Ectodermal cell (in vitro differentiated cells): ENCODE measurements around the gene CDKL4. TPM values are rescaled to one million over a fixed set of nuclear protein-coding genes. Genes with fewer than 3 reads are reported as not detected.

Source experiments
- H3K27ac ChIP-seq: 2 replicates; pipeline ENCODE4 v1.7.0; 2013; ENCODE audit warnings: mild to moderate bottlenecking, low read depth, low read length; ENCODE audit not compliant: insufficient read depth, poor library complexity, severe bottlenecking
- H3K27me3 ChIP-seq: 2 replicates; pipeline ENCODE4 v1.7.0; 2013; ENCODE audit warnings: mild to moderate bottlenecking, low read length; ENCODE audit not compliant: insufficient read depth, control insufficient read depth, poor library complexity, severe bottlenecking
- H3K36me3 ChIP-seq: one replicate; pipeline ENCODE4 v1.7.0; 2013; ENCODE audit warnings: low read length; ENCODE audit not compliant: control insufficient read depth, insufficient read depth
- H3K4me1 ChIP-seq: one replicate; pipeline ENCODE4 v1.7.0; 2013; ENCODE audit warnings: low read length; ENCODE audit not compliant: control insufficient read depth, insufficient read depth
- H3K4me3 ChIP-seq: 2 replicates; pipeline ENCODE4 v1.7.0; 2013; ENCODE audit warnings: low read depth, low read length, control low read depth; ENCODE audit not compliant: insufficient read depth
- H3K9me3 ChIP-seq: 2 replicates; pipeline ENCODE4 v1.7.0; 2013; ENCODE audit warnings: mild to moderate bottlenecking, low read length, moderate library complexity; ENCODE audit not compliant: control insufficient read depth
- WGBS, 2 experiments: methylation state at CpG; one replicate each; pipeline ENCODE4 v1.1.7; 2013; ENCODE audit warnings: missing lambda C conversion rate in 2 of 2; 5-methylcytosine and 5-hydroxymethylcytosine counted together
- polyA plus RNA-seq, 4 experiments: library from polyadenylated mRNA; stranded (reverse); fragments of 50-300 nt; gene quantifications; one replicate each; pipeline ENCODE4 v1.2.3, GENCODE V29; 2013

Gene CDKL4
- not detected for polyA plus RNA-seq (2013, experiment 1 of 4)
- 0.18 TPM for polyA plus RNA-seq (2013, experiment 2 of 4)
- polyA plus RNA-seq (2013, experiment 3 of 4) = not detected
- polyA plus RNA-seq (2013, experiment 4 of 4) = not detected

DNA sequence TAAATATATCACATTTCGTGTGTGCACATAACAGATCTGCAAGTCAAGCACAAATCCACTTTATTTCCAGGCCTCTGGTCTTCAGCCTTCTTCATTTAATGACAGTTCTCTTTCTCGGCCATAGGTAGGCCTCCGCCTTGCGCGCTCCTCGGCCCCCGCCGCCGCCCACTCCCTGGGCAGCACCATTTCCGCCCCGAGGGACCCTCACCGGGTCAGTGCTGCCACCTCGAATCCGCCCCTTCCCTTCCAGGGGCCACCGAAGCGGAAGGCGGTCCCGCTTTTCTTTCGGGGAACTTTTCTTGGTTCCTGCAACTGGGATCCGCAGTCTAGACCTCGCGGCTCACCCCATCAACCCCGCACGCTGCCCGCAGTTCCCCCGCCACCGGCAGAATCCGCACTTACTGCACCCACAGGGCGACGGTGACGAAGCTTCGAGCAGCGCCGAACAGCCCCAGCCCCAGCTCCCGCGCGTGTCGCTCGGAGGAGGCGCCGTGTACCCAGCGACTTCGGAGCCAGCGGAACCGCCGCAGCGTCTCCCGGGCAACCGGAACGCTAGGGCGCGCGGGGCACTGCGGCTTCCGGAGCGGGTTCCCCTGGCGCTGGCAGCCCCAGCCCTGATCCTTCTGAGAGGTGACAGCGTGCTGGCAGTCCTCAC lies at the start of gene CDKL4:
Gene CDKL4, minus strand, starts transcription at position 502 of the 655 bp plus-strand sequence.
- H3K27me3 ChIP-seq = no peaks in the 10 kb centered on the region
- peaks cover 2% of the 10 kb centered on the region for H3K36me3 ChIP-seq
- H3K4me1 ChIP-seq = no peaks in the 10 kb centered on the region
- peak within 1 kb of the TSS; percentile 5 for H3K4me3 ChIP-seq
- no peak within 1 kb of the TSS for H3K27ac ChIP-seq
- 89 to 90% methylated on average over 58 of the region's 58 CpGs for WGBS, 2 experiments
- no peaks in the 10 kb centered on the region for H3K9me3 ChIP-seq

DNA sequence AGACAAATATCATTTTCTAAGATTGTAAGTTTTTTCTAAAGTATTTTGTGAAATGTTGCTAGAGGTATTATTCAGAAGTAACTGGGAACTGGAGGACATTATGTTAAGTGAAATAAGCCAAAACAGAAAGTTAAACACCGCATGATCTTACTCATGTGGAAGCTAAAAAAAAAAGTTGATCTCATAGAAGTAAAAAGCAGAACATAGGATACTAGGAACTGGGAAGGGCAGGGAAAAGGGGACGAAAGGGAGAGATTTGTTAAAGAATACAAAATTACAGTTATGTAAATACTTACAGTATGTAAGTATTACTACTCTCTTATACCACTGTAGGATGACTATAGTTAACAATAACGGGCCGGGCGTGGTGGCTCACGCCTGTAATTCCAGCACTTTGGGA lies 46.7 kb upstream of the CDKL4 start:
- WGBS, 2 experiments = 95 to 96% methylated on average over 5 of the region's 6 CpGs
- H3K4me3 ChIP-seq = no peak overlapping the region
- peaks cover 8% of the 10 kb centered on the region for H3K36me3 ChIP-seq
- H3K27me3 ChIP-seq = no peaks in the 10 kb centered on the region
- H3K9me3 ChIP-seq = no peaks in the 10 kb centered on the region
- H3K27ac ChIP-seq = no peak overlapping the region
- H3K4me1 ChIP-seq = no peaks in the 10 kb centered on the region

DNA sequence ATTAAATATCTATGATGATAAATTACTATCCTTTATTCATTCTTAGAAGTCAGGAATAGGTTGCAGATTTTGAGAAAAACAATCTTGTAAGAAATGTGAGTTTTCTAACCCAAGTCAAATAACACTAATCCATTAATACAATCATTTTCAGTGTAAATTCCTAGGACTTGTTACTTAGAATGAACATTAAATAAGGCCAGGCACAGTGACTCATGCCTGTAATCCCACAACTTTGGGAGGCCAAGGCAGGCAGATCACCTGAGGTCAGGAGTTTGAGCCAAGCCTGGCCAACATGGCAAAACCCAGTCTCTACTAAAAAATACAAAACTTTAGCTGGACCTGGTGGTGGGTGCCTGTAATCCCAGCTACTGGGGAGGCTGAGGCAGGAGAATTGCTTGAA lies 45.8 kb upstream of the CDKL4 start:
- no peaks in the 10 kb centered on the region for H3K27me3 ChIP-seq
- H3K9me3 ChIP-seq = no peaks in the 10 kb centered on the region
- H3K4me1 ChIP-seq = no peaks in the 10 kb centered on the region
- no peak overlapping the region for H3K4me3 ChIP-seq
- H3K36me3 ChIP-seq = peaks cover 8% of the 10 kb centered on the region
- H3K27ac ChIP-seq = no peak overlapping the region

DNA sequence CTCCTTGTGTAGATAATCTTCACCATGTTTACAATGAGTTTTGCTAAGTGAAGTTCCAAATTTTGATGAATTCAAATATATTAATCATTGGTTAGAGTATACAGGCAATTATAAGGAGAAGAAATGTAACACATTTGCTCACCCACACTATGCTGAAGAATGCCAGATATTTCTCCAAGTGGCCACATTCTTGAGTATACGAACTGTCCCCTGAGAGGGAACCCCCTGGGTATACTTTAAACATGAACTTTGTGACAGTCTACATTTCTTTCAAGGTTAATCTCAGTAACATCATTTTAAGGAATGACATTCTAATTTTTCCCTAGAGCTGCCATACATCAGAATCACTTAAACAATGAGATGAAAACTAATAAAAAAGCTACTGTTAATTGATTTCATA lies 39.8 kb upstream of the CDKL4 start:
- H3K4me1 ChIP-seq = no peaks in the 10 kb centered on the region
- WGBS, 2 experiments = 86 to 93% methylated on average over 1 of the region's 1 CpG
- H3K4me3 ChIP-seq = no peak overlapping the region
- peaks cover 8% of the 10 kb centered on the region for H3K36me3 ChIP-seq
- no peak overlapping the region for H3K27ac ChIP-seq
- H3K27me3 ChIP-seq = no peaks in the 10 kb centered on the region
- no peaks in the 10 kb centered on the region for H3K9me3 ChIP-seq

DNA sequence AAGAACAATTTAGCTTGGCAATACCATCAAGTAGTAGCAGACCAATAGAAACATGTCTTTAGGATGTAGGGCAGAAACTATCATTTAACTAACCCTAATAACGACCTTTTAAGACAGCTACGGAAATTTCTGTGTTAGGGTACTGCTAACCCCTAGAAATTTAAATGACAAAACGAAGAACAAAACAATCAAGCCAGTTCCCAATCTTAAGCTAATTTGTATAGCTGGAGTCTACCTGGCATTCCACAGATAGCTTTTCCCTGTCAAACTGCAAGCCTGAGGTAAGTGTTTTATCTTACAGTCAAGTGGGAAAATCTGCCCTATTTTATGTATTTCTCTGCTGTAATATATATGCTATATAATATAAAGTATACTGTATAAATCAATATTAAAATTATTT lies 37.6 kb upstream of the CDKL4 start:
- Histone ChIP-seq H3K27ac (no peak overlapping the region), H3K4me3 (no peak overlapping the region), H3K9me3 (no peaks in the 10 kb centered on the region), H3K27me3 (no peaks in the 10 kb centered on the region), H3K36me3 (peaks cover 1% of the 10 kb centered on the region), H3K4me1 (no peaks in the 10 kb centered on the region)
- 75 to 83% methylated on average over 3 of the region's 3 CpGs for WGBS, 2 experiments

DNA sequence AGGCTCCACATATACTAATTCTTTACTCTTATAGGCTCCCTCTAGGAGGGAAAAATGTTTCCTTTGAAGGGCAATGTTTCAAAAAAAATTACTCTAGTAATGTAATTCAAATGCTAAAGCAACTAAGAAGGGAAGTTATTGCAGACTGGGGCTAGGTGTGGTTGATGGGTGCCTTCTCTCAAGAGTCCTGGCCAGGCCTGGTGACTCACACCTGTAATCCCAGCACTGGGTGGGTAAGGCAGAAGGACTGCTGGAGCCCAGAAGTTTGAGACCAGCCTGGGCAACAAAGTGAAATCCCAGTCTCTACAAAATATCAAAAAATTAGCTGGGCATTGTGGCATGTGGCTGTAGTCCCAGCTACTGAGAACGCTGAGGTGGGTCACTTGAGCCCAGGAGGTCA lies 31.2 kb upstream of the CDKL4 start:
- no peak overlapping the region for H3K27ac ChIP-seq
- no peak overlapping the region for H3K4me3 ChIP-seq
- no peaks in the 10 kb centered on the region for H3K4me1 ChIP-seq
- no peaks in the 10 kb centered on the region for H3K27me3 ChIP-seq
- no peaks in the 10 kb centered on the region for H3K9me3 ChIP-seq
- WGBS, 2 experiments = 100% methylated on average over 1 of the region's 1 CpG
- H3K36me3 ChIP-seq = peaks cover 16% of the 10 kb centered on the region

DNA sequence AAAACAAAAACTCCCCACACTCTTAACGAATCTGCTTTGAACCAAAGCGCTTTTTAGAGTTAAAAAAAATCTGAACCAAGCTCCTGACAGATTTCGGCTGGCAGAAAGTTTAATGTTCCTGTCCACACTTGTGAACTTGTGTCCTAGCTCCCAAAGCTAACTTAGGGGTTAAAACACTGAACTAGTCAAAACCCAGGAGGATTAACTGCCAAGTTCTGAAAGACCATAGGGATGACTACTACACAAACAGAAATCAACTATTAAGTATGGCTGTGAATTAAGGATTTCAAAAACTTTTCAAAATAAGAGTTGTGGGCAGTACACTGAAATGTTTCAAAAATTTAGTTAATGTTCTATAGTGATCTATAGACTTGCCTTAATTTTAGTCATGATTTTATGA lies 26.2 kb upstream of the CDKL4 start:
- peaks cover 6% of the 10 kb centered on the region for H3K36me3 ChIP-seq
- no peaks in the 10 kb centered on the region for H3K27me3 ChIP-seq
- no peaks in the 10 kb centered on the region for H3K4me1 ChIP-seq
- H3K27ac ChIP-seq = no peak overlapping the region
- WGBS, 2 experiments = 92 to 95% methylated on average over 3 of the region's 3 CpGs
- H3K9me3 ChIP-seq = no peaks in the 10 kb centered on the region
- H3K4me3 ChIP-seq = no peak overlapping the region

DNA sequence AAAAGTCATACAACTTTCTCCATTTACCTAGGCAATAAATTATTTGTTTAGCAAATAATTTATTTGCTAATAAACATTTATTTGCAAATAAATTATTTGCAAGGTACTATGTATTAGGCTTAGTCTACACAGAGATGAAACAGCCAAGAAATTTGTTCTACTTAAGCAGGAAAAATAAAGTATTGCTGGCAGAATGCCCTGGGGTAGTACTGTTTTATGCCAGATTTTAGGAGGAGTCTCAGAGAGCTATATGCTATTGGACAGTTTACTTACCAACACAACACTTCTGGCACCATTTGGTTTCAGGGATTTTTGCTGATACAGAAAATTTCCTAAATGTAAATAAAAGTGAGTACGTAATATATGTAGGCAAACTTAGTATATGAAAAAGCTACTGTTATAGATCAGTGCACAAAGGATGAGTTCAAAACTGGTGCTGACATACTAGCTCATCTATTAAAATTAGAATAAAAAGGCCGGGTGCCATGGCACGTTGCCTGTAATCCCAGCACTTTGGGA lies 23.2 kb upstream of the CDKL4 start:
- H3K9me3 ChIP-seq = no peaks in the 10 kb centered on the region
- no peak overlapping the region for H3K4me3 ChIP-seq
- H3K27ac ChIP-seq = no peak overlapping the region
- H3K36me3 ChIP-seq = no peaks in the 10 kb centered on the region
- H3K27me3 ChIP-seq = no peaks in the 10 kb centered on the region
- no peaks in the 10 kb centered on the region for H3K4me1 ChIP-seq
- whole genome bisulfite sequencing, 2 experiments = 77 to 93% methylated on average over 3 of the region's 3 CpGs

DNA sequence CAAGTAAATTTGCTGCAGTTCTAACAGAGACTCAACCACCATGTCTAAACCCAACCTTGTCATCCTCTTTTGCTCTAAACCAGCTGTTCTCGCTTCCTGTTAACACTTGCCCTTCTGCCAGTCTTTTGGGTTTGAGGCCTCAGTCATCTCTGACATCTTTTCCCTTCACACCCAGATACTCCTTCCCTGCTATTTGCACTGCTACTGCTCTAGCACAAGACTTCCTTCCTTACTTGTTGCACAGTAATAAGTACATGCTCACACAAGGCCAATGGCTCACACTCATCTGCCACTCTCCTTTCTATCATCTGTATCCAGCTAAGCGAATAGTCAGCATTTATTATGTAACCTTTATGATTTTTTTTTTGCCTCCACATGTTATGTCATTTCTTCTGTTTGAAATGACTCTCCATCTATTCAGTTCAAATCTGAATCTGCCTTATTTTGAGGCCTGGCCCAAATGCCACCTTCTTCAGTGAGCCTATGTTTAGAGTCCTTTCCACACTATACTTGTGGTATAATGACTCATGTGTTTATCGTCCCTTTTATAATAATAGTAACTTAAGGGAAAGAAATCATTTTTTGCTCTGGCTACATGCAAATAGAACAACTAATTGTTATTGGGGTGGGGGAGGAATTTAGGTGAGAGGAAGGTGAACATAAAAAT lies 22.5 kb upstream of the CDKL4 start:
- Histone ChIP-seq H3K4me3 (no peak overlapping the region), H3K4me1 (no peaks in the 10 kb centered on the region), H3K9me3 (no peaks in the 10 kb centered on the region), H3K27me3 (no peaks in the 10 kb centered on the region), H3K27ac (no peak overlapping the region), H3K36me3 (no peaks in the 10 kb centered on the region)
- 93 to 99% methylated on average over 2 of the region's 3 CpGs for WGBS, 2 experiments

DNA sequence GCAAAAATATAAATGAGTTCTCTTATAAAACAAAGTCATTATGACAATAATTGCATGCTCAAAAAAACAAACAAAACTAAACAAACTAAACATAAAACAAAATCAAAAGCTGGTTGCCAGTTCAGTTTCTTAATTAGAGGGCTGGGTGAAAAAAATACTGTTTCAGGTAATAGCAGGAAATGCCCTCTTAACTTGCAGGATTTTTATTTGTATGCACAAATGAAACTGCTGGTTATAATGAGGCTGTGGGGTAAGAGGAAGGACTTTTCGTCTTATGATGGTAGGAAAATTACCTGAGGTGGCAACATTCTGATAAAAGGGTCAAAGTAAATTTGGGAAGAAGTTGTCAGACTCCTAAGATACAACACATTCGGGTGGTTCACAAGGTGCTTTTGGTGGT lies 21.5 kb upstream of the CDKL4 start:
- H3K27ac ChIP-seq = no peak overlapping the region
- H3K4me3 ChIP-seq = no peak overlapping the region
- WGBS, 2 experiments = 93 to 96% methylated on average over 1 to 2 of the region's 2 CpGs
- no peaks in the 10 kb centered on the region for H3K4me1 ChIP-seq
- no peaks in the 10 kb centered on the region for H3K36me3 ChIP-seq
- no peaks in the 10 kb centered on the region for H3K27me3 ChIP-seq
- H3K9me3 ChIP-seq = no peaks in the 10 kb centered on the region
